Hepatocyte (in vitro differentiated cells): ENCODE results near the gene LIN52. TPM values are rescaled to one million over a fixed set of nuclear protein-coding genes. Genes with fewer than 3 reads are reported as not detected.

ENCODE experiments used
- DNase-seq: peaks from one replicate; pipeline ENCODE4 v3.0.0-alpha.2; 2016; ENCODE audit warnings: low spot score
- H2AFZ ChIP-seq: fragments of 200-600 bp; sonication (generic); 2 replicates; pipeline ENCODE4 v1.6.0; 2016; ENCODE audit warnings: antibody characterized with exemption, mild to moderate bottlenecking
- H3K27ac ChIP-seq: fragments of 200-600 bp; sonication (generic); 2 replicates; pipeline ENCODE4 v1.5.1; 2016; ENCODE audit warnings: mild to moderate bottlenecking
- H3K27me3 ChIP-seq: fragments of 200-600 bp; sonication (generic); 2 replicates; pipeline ENCODE4 v1.6.1; 2016
- H3K36me3 ChIP-seq: fragments of 200-600 bp; sonication (generic); replicated peaks from 2 replicates; pipeline ENCODE4 v1.5.1; 2016; ENCODE audit warnings: low read depth; ENCODE audit not compliant: insufficient read depth
- H3K4me1 ChIP-seq: fragments of 200-600 bp; sonication (generic); 2 replicates; pipeline ENCODE4 v1.5.1; 2016; ENCODE audit warnings: mild to moderate bottlenecking, moderate library complexity; ENCODE audit not compliant: insufficient read depth
- H3K4me2 ChIP-seq: fragments of 200-600 bp; sonication (generic); 2 replicates; pipeline ENCODE4 v1.6.0; 2016
- H3K4me3 ChIP-seq: fragments of 200-600 bp; sonication (generic); 2 replicates; pipeline ENCODE4 v1.5.1; 2016; ENCODE audit warnings: mild to moderate bottlenecking
- H3K79me2 ChIP-seq: fragments of 200-600 bp; sonication (generic); 2 replicates; pipeline ENCODE4 v1.6.0; 2017; ENCODE audit warnings: mild to moderate bottlenecking
- H3K9me2 ChIP-seq: fragments of 200-600 bp; sonication (generic); replicated peaks from 2 replicates; pipeline ENCODE4 v1.6.0; 2017; ENCODE audit warnings: mild to moderate bottlenecking; ENCODE audit not compliant: insufficient read depth
- H3K9me3 ChIP-seq: fragments of 200-600 bp; sonication (generic); 2 replicates; pipeline ENCODE4 v1.5.1; 2016; ENCODE audit warnings: low read depth, mild to moderate bottlenecking
- H4K20me1 ChIP-seq: fragments of 200-600 bp; sonication (generic); 2 replicates; pipeline ENCODE4 v1.6.0; 2016; ENCODE audit warnings: mild to moderate bottlenecking; ENCODE audit not compliant: insufficient read depth, poor library complexity, severe bottlenecking
- CTCF ChIP-seq: fragments of 200-600 bp; sonication (generic); IDR thresholded peaks from 2 replicates; pipeline ENCODE4 v1.5.1; 2016; ENCODE audit warnings: antibody characterized with exemption, mild to moderate bottlenecking; ENCODE audit not compliant: poor library complexity
- EZH2 ChIP-seq: fragments of 200-600 bp; sonication (generic); IDR thresholded peaks from 2 replicates; pipeline ENCODE4 v1.6.1; 2016; ENCODE audit warnings: antibody characterized with exemption, mild to moderate bottlenecking, borderline replicate concordance
- EZH2phosphoT487 ChIP-seq: fragments of 200-600 bp; sonication (generic); IDR thresholded peaks from one replicate; pipeline ENCODE4 v1.6.1; 2018; ENCODE audit warnings: antibody characterized with exemption, mild to moderate bottlenecking, low read depth, moderate library complexity; ENCODE audit not compliant: unreplicated experiment, severe bottlenecking
- WGBS: methylation state at CpG from one replicate; pipeline ENCODE4 v1.1.6; 2016; ENCODE audit warnings: low lambda C conversion rate; ENCODE audit errors: missing lambda C conversion rate; 5-methylcytosine and 5-hydroxymethylcytosine counted together
- polyA plus RNA-seq: library from polyadenylated mRNA; unstranded; fragments of >200 nt; fragmentation: Nextera tagmentation; extraction: Ambion mirVana; gene quantifications from 2 replicates; pipeline ENCODE4 v1.2.1, GENCODE V29; 2016
- small RNA-seq: library from RNA; depleted of rRNA; stranded (forward); fragments of <200 nt; gene quantifications from one replicate; pipeline ENCODE3, GENCODE V24; 2014
- total RNA-seq: library from RNA; depleted of rRNA; stranded (reverse); fragments of >200 nt; gene quantifications from 2 replicates; pipeline ENCODE4 v1.2.3, GENCODE V29; 2014

The LIN52 gene
- total and polyA plus RNA-seq, 2 experiments from 2014 or later: 13.5 to 14.4 TPM

DNA sequence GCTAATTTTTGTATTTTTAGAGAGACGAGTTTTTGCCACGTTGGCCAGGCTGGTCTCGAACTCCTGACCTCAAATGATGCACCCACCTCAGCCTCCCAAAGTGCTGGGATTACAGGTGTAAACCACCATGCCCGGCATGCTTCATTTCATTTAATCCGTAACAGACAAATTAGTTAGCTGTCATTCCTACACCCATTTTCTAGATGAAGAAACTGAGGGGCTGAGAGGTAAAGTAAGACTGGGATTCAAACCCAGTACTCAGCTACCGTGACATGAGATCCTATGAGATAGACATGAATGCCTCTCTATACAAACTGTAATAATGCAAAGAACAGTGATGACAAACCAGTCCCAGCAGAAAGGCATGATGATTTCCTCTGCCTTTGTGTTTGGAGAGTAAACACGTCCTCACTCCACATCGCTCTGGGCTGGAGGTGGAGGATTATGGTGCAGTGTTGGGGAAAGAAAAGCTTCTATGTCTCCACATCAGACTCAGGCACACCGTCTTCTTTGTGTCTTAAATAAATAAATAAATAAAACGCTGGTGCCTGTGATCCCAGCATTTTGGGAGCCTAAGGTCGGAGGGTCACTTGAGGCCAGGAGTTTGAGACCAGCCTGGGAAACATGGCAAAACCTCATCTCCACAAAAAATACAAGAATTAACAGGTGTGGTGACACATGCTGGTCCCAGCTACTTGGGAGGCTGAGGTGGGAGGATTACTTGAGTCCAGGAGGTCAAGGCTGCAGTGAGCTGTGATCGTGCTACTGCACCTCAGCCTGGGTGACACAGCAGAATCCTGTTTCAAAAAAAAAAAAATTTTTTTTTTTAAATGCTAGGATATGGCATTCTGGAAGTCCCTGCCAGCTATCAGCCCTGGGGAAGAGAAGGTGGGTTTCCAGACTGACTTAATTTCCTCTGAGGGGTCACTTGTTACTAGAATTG lies 164.9 kb downstream of the LIN52 start:
- no peak for DNase-seq
- Histone ChIP-seq H3K4me2 (no peak overlapping the region), H3K4me3 (no peak overlapping the region), H3K27me3 (peaks cover 39% of the 10 kb centered on the region), H2AFZ (no peak overlapping the region), H3K9me2 (no peaks in the 10 kb centered on the region), H4K20me1 (no peaks in the 10 kb centered on the region), H3K27ac (no peak overlapping the region), H3K4me1 (no peaks in the 10 kb centered on the region), H3K79me2 (no peaks in the 10 kb centered on the region), H3K9me3 (no peaks in the 10 kb centered on the region), H3K36me3 (no peaks in the 10 kb centered on the region)
- 68% methylated on average over 12 of the region's 12 CpGs for WGBS
- TF ChIP-seq EZH2: no peak
- no peak for TF ChIP-seq EZH2phosphoT487
- TF ChIP-seq CTCF: no peak

Small RNA genes within 50 kb of the gene (small RNA-seq; reads per million reads assigned to genes)
- gene AC006349.1 (not detected), gene RN7SL530P (not detected)

Other genes starting within 250 kb of the LIN52 start
- 8.3 and 11.7 TPM in 2 replicates for gene PTGR2, start 233.1 kb upstream of the LIN52 start, total RNA-seq
- 7.1 and 7.4 TPM in 2 replicates for gene PTGR2, start 233.1 kb upstream of the LIN52 start, polyA plus RNA-seq
- gene ZNF410, start 198.1 kb upstream of the LIN52 start, total RNA-seq: 61.7 and 70.4 TPM in 2 replicates
- 32.9 and 42.1 TPM in 2 replicates for gene ZNF410, start 198.1 kb upstream of the LIN52 start, polyA plus RNA-seq
- 2.3 and 3.3 TPM in 2 replicates for gene FAM161B, start 134.9 kb upstream of the LIN52 start, total RNA-seq
- gene FAM161B, start 134.9 kb upstream of the LIN52 start, polyA plus RNA-seq: 0.77 and 2.0 TPM in 2 replicates
- gene COQ6, start 134.7 kb upstream of the LIN52 start, total RNA-seq: 18.7 and 29.5 TPM in 2 replicates
- 21.8 and 24.7 TPM in 2 replicates for gene COQ6, start 134.7 kb upstream of the LIN52 start, polyA plus RNA-seq
- gene ENTPD5, start 65.7 kb upstream of the LIN52 start, total RNA-seq: 57.2 and 71.0 TPM in 2 replicates
- gene ENTPD5, start 65.7 kb upstream of the LIN52 start, polyA plus RNA-seq: 18.5 and 25.1 TPM in 2 replicates
- gene BBOF1, start 65.6 kb upstream of the LIN52 start, total RNA-seq: 6.1 and 7.1 TPM in 2 replicates
- gene BBOF1, start 65.6 kb upstream of the LIN52 start, polyA plus RNA-seq: 3.9 and 4.1 TPM in 2 replicates
- gene ALDH6A1, start 503 bp upstream of the LIN52 start, total RNA-seq: 72.9 and 83.8 TPM in 2 replicates
- 66.5 and 76.8 TPM in 2 replicates for gene ALDH6A1, start 503 bp upstream of the LIN52 start, polyA plus RNA-seq
- gene VSX2, start 154.5 kb downstream of the LIN52 start, total RNA-seq: not detected in 2 replicates
- not detected in 2 replicates for gene VSX2, start 154.5 kb downstream of the LIN52 start, polyA plus RNA-seq
- 37.3 and 44.0 TPM in 2 replicates for gene ABCD4, start 218.0 kb downstream of the LIN52 start, total RNA-seq
- 71.9 and 80.7 TPM in 2 replicates for gene ABCD4, start 218.0 kb downstream of the LIN52 start, polyA plus RNA-seq